Lower leg skin (tissue), 4 donors: Measurements from ENCODE around the gene PSMB8. TPM values are rescaled to one million over a fixed set of nuclear protein-coding genes. Genes with fewer than 3 reads are reported as not detected.

Experiments used
- DNase-seq, 2 donors: peaks; one replicate each; pipeline ENCODE4 v3.0.0-alpha.2; 2019; ENCODE audit warnings: low spot score in 2 of 2
- H3K4me3 ChIP-seq: fragments of 200-600 bp; sonication (generic); 2 replicates; pipeline ENCODE4 v1.5.1; 2017; ENCODE audit warnings: mild to moderate bottlenecking, low read depth; ENCODE audit not compliant: poor library complexity, severe bottlenecking
- CTCF ChIP-seq, 3 donors: fragments of 450-650 bp; IDR thresholded peaks; one replicate each; pipeline ENCODE4 v1.5.1; 2016; ENCODE audit warnings: antibody characterized with exemption in 3 of 3, mild to moderate bottlenecking in 3 of 3, moderate library complexity in 2 of 3
- POLR2A ChIP-seq, 2 donors: fragments of 450-650 bp; IDR thresholded peaks; one replicate each; pipeline ENCODE4 v1.6.1; 2016 to 2017; ENCODE audit warnings: antibody characterized with exemption in 2 of 2, mild to moderate bottlenecking in 1 of 2, moderate library complexity in 1 of 2
- WGBS, 2 donors: methylation state at CpG; one replicate each; pipeline ENCODE4 v1.1.5; 2018; 5-methylcytosine and 5-hydroxymethylcytosine counted together
- intact Hi-C: fragments of 100-400 bp; cut with DNase I; formaldehyde crosslinking; loops from one replicate; pipeline ENCODE4 v1.15.0; 2023; ENCODE audit warnings: low total_unique reads
- total RNA-seq, 4 donors: library from RNA; depleted of rRNA; stranded (reverse); fragments of >200 nt; gene quantifications; one replicate each; pipeline ENCODE4 v1.1.0, GENCODE V29; 2016

Gene PSMB8
- total RNA-seq, 4 donors from 2014 or later = 38.9 to 63.9 (median 50.3) TPM

- H3K4me3 ChIP-seq = no peak overlapping the region
- WGBS, 2 donors = 69% methylated on average over 2 of the region's 2 CpGs
- TF ChIP-seq POLR2A (IDR thresholded peaks at IDR 0.05) (no peak), CTCF (IDR thresholded peaks at IDR 0.05) (no peak)
- DNase-seq = no peak
- intact Hi-C loops = loop anchor here (10.0 kb wide), 1 partner anchor 380 kb away; no protein-coding TSS in a partner anchor
These were observed 49.3 kb downstream of the PSMB8 start for GRCh38 chr6:32794510-32794909.

- no peak overlapping the region for H3K4me3 ChIP-seq
- 42 to 64% methylated on average over 3 of the region's 3 CpGs for WGBS, 2 donors
- intact Hi-C loops = loop anchor here (10.0 kb wide), 1 partner anchor 378 kb away; no protein-coding TSS in a partner anchor
- DNase-seq = no peak
- TF ChIP-seq POLR2A (IDR thresholded peaks at IDR 0.05) (no peak), CTCF (IDR thresholded peaks at IDR 0.05) (no peak)
These were observed 50.9 kb downstream of the PSMB8 start for GRCh38 chr6:32792901-32793435.

Other genes starting within 250 kb of the PSMB8 start
- gene HLA-DQA1, start 206.6 kb downstream of the PSMB8 start, total RNA-seq = 10 to 100 TPM in 2 of 4 donors, 1 to 10 TPM in 2; 4.7 to 19.8 (median 10.3) TPM
- gene HLA-DQB1, start 177.4 kb downstream of the PSMB8 start, total RNA-seq = 10 to 100 TPM in 1 of 4 donors, 1 to 10 TPM in 2, under 1 TPM in 1; 0.44 to 11.3 (median 4.4) TPM
- 1 to 10 TPM; 3.4 to 7.2 (median 5.6) TPM for gene HLA-DQA2, start 102.7 kb downstream of the PSMB8 start, total RNA-seq
- 10 to 100 TPM; 63.7 to 89.1 (median 68.7) TPM for gene HLA-DQB2, start 80.5 kb downstream of the PSMB8 start, total RNA-seq
- 1 to 10 TPM; 1.7 to 3.3 (median 2.1) TPM for gene HLA-DOB, start 27.0 kb downstream of the PSMB8 start, total RNA-seq
- gene TAP2, start 5.3 kb downstream of the PSMB8 start, total RNA-seq = 10 to 100 TPM; 13.6 to 23.3 (median 15.6) TPM
- 100 to 1,000 TPM in 3 of 4 donors, 10 to 100 TPM in 1; 90.7 to 113 (median 105) TPM for gene TAP1, start 9.7 kb upstream of the PSMB8 start, total RNA-seq
- gene PSMB9, start 10.1 kb upstream of the PSMB8 start, total RNA-seq = 10 to 100 TPM; 25.4 to 29.9 (median 28.1) TPM
- gene HLA-DMB, start 97.0 kb upstream of the PSMB8 start, total RNA-seq = 10 to 100 TPM; 15.3 to 23.2 (median 18.4) TPM
- gene HLA-DMA, start 109.0 kb upstream of the PSMB8 start, total RNA-seq = 10 to 100 TPM; 11.5 to 33.4 (median 22.4) TPM
- 100 to 1,000 TPM in 3 of 4 donors, 10 to 100 TPM in 1; 97.5 to 130 (median 119) TPM for gene BRD2, start 124.5 kb upstream of the PSMB8 start, total RNA-seq
- gene HLA-DOA, start 165.5 kb upstream of the PSMB8 start, total RNA-seq = 10 to 100 TPM in 3 of 4 donors, 1 to 10 TPM in 1; 4.3 to 47.9 (median 13.4) TPM
- 100 to 1,000 TPM in 2 of 4 donors, 10 to 100 TPM in 2; 57.1 to 127 (median 96.8) TPM for gene HLA-DPA1, start 229.6 kb upstream of the PSMB8 start, total RNA-seq
- gene HLA-DPB1, start 231.9 kb upstream of the PSMB8 start, total RNA-seq = 10 to 100 TPM; 48.1 to 84.0 (median 63.3) TPM